Activated T-helper 17 cell treated with anti-CD3 and anti-CD28 coated beads, Interleukin-2, amount 50 U/mL, for 72 hours (primary cell): Measurements from ENCODE around the gene KCNQ1. TPM values are rescaled to one million over a fixed set of nuclear protein-coding genes. Genes with fewer than 3 reads are reported as not detected.
A peak's percentile ranks its signal among the peaks of the same experiment; 100 is the strongest.

ENCODE experiments used
- ATAC-seq: fragments of 150-1000 bp; cut with Tn5 transposase; replicated peaks from 2 replicates; pipeline ENCODE4 v1.10.0; 2021; ENCODE audit warnings: mild to moderate bottlenecking, moderate library complexity
- H3K27ac Mint-ChIP-seq: one replicate; pipeline ENCODE4 v1.8.0; 2022; ENCODE audit warnings: mixed read lengths
- H3K27me3 Mint-ChIP-seq: one replicate; pipeline ENCODE4 v1.8.0; 2022; ENCODE audit warnings: mixed read lengths
- H3K36me3 Mint-ChIP-seq: one replicate; pipeline ENCODE4 v1.8.0; 2022; ENCODE audit warnings: low read depth, mild to moderate bottlenecking, mixed read lengths
- H3K4me1 Mint-ChIP-seq: one replicate; pipeline ENCODE4 v1.8.0; 2022; ENCODE audit warnings: mixed read lengths
- H3K4me3 Mint-ChIP-seq: one replicate; pipeline ENCODE4 v1.8.0; 2022; ENCODE audit warnings: mild to moderate bottlenecking, mixed read lengths
- H3K9me3 Mint-ChIP-seq: one replicate; pipeline ENCODE4 v1.8.0; 2022; ENCODE audit warnings: mixed read lengths
- total RNA-seq, 2 donors: library from RNA; stranded (reverse); gene quantifications; one replicate each; pipeline ENCODE4 v1.2.3, GENCODE V29; 2022

The KCNQ1 gene
- total RNA-seq, 2 donors from 2014 or later = 7.0 to 9.7 TPM

DNA sequence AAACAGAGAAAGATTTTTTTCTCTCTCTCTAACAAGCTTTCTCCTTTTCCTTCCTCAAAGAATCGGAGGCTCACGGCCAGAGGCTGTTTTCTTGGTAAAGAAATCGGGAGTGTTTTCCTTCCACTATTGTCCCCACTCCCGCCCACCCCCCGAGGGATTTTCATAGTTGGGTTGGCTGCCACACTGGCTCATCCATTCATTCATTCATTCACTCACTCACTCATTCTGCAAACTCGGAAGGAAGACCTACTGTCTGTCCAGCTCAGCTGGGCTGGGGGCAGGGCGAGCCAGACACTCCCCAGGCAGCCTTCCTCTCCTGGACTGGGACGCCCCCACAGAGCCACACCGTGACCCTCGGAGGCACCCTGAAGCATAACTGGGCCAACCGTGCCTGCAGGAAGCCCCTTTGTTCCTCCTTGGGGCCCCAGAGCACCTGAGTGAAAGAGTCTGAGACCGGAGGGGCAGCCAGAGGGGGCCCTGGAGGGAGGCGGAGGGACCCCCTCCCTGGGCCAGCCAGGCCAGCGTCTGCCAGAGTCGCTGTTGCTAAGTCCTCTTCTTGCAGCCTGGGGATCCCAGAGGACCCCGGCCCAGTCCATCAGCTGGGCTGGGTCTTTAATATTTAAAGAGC lies 423.8 kb downstream of the KCNQ1 start:
- Mint-ChIP-seq H3K9me3 (no peaks in the 10 kb centered on the region), H3K27me3 (peaks cover 32% of the 10 kb centered on the region), H3K4me3 (no peak overlapping the region), H3K4me1 (no peaks in the 10 kb centered on the region), H3K27ac (no peak overlapping the region), H3K36me3 (no peaks in the 10 kb centered on the region)
- no peak for ATAC-seq

DNA sequence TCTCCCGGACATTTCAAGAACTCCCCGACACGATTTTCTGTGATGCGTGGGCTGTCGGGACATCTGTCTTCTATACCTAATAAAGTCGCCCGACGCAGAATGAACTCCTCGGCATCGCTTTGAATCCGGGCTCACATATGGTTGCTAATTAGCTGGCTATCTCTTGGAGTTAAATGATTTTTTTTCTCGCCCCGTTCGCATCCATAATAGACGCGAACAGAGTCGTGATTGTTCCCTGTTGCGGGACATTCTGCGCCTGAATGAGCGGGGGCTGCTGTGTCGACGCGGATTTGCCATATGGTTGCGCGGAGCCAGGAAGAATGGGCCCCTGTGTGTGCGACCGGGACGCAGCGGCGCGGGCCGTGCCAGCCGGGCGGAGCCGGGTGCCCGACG lies 424.3 kb downstream of the KCNQ1 start:
- Mint-ChIP-seq H3K36me3 (no peaks in the 10 kb centered on the region), H3K9me3 (no peaks in the 10 kb centered on the region), H3K4me3 (no peak overlapping the region), H3K27me3 (peaks cover 29% of the 10 kb centered on the region), H3K27ac (no peak overlapping the region), H3K4me1 (no peaks in the 10 kb centered on the region)
- ATAC-seq = no peak

DNA sequence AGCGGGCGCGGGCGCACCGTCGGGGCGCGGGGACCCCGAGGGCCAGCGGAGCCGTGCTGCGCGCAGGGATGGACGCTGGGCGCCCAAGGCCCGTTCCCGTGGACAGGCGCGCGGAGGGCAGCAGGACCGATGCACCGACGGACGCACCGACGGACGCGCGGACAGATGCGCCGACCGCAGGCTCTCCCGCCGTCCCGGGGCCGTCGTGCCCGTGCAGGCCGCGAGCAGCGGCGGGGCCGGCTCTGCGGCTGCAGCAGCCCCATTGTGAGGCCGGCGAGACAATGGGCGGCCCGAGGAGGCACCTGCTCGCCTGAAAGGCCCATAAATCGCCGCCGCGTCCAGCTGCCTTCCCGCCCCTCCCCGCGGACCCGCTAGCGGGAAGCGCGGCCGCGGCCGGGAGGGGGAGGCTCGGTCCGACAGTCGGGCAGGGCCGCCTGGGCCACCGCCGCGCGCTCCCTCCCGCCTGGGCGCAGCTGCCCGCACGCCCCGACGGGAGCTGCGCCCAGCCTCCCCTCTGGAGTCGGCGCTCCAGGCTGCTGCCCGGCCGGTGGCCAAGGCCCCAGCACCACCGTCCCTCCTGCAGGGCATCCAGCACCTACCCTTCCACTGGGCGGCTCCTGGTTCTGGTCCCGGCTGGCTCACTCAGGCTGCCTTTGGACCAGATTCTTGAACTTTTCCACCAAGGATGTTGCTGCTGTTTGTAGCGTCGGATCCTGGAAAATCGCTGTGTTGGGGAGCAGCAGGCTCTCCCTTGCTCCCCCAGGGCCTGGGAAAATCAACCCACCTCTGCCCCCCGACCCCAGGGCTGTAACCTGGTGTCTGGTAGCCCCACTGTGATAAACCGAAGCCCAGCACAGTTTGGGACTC lies 425.0 kb downstream of the KCNQ1 start:
- Mint-ChIP-seq H3K4me3 (no peak overlapping the region), H3K4me1 (no peaks in the 10 kb centered on the region), H3K36me3 (no peaks in the 10 kb centered on the region), H3K27me3 (peaks cover 29% of the 10 kb centered on the region), H3K27ac (no peak overlapping the region), H3K9me3 (no peaks in the 10 kb centered on the region)
- no peak for ATAC-seq

DNA sequence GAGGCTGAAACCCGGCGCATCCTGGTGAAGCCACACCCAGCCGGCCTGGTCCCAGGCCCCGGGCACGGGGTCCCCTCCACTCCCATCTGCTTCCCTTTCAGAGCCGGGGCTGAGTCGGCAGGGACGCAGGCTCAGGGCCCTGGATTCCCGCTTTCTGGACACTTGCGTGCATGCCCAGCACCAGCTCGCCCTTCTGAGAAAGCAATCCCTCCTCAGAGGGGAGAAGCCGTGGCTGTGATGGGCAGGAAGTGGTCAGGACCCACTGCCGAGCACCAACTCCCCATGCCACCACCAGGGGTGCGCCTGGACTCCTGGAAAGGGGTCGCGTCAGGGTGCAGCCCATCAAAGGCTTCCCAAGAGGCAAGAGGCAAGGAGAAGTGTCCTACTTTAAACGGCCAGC lies 425.7 kb downstream of the KCNQ1 start:
- Mint-ChIP-seq H3K4me3 (no peak overlapping the region), H3K9me3 (no peaks in the 10 kb centered on the region), H3K27ac (no peak overlapping the region), H3K4me1 (no peaks in the 10 kb centered on the region), H3K27me3 (peaks cover 25% of the 10 kb centered on the region), H3K36me3 (no peaks in the 10 kb centered on the region)
- ATAC-seq = no peak

DNA sequence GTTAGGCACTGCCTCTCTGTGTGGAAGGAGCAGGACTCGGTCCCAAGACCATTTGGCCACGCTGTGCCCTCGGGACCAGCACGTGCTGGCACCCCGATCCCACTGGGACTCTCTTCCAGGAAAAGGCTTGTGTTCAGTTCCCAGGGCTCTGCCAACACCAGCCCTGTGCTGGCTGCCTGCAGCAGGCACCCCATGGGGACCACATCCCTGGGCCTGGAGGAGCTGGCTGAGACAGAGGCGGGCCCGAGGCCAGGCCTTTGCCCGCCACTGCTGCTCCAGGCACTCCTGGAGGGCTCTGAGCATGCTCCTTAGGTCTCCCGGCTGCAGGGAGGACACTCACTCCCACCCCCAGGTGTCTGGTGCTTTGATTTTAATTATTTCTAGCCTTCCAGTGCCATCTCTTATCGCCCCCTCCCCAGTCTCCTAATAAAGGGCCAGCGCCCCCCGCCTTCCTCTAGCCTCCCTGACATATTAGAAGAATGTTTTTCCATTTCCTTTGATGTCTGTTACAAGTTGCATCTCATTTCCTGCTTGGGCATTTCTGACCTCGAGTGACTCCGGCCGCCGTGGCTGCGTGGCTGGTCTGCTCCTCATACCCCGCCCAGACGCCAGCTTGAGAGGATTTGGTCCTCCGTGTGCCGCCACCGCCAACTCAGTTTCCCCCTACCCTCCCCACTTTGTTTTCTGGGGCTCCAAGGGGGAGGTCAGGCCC lies 426.3 kb downstream of the KCNQ1 start:
- no peak overlapping the region for H3K27ac Mint-ChIP-seq
- H3K9me3 Mint-ChIP-seq = no peaks in the 10 kb centered on the region
- H3K4me1 Mint-ChIP-seq = no peaks in the 10 kb centered on the region
- no peak overlapping the region for H3K4me3 Mint-ChIP-seq
- H3K27me3 Mint-ChIP-seq = peaks cover 25% of the 10 kb centered on the region
- H3K36me3 Mint-ChIP-seq = no peaks in the 10 kb centered on the region
- no peak for ATAC-seq

DNA sequence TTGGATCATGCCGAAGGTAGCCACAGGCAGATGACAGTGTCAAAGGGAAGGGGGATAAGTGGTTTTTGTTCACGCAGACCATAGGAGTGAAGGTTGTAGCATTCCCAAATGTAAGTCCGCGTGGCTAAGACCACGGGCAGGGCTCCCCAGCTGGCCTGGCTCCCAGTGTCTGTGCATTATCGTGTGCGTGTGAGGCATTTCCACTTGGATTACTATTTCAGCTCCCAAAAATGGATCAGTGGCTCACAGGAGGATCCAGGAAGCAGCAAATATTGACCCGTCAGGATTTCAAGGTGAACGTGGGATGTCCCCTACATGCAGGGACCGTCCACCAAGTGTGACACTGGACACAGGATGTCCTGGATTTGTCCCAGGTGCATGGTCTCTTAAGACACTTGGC lies 430.2 kb downstream of the KCNQ1 start:
- Mint-ChIP-seq H3K9me3 (peaks cover 4% of the 10 kb centered on the region), H3K36me3 (no peaks in the 10 kb centered on the region), H3K4me3 (no peak overlapping the region)

DNA sequence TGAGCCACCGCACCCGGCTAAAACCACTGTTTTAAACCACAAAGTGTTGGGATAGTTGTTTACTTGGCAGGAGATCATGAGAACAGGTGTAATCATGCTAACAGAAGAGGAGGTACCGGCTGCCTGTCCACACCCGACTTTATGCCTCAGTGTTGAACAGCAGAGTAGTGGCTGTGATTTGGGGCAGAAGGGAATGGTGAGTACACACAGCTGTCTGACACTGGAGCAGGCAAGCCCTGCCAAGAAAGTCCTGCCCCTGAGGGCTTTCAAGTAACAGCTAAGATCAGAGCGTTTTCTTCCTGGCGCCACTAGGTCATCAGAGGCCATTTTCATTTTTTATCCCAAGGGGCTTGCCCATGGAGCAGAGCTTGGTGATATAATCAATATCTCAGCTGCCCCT lies 432.7 kb downstream of the KCNQ1 start:
- Mint-ChIP-seq H3K36me3 (no peaks in the 10 kb centered on the region), H3K27ac (no peak overlapping the region), H3K27me3 (peaks cover 8% of the 10 kb centered on the region), H3K9me3 (peaks cover 4% of the 10 kb centered on the region), H3K4me3 (no peak overlapping the region), H3K4me1 (no peaks in the 10 kb centered on the region)
- ATAC-seq = no peak

More for the DNA sequence above, 430.2 kb downstream of the KCNQ1 start:
- Mint-ChIP-seq H3K4me1 (no peaks in the 10 kb centered on the region), H3K27me3 (peaks cover 17% of the 10 kb centered on the region), H3K27ac (no peak overlapping the region)
- no peak for ATAC-seq

DNA sequence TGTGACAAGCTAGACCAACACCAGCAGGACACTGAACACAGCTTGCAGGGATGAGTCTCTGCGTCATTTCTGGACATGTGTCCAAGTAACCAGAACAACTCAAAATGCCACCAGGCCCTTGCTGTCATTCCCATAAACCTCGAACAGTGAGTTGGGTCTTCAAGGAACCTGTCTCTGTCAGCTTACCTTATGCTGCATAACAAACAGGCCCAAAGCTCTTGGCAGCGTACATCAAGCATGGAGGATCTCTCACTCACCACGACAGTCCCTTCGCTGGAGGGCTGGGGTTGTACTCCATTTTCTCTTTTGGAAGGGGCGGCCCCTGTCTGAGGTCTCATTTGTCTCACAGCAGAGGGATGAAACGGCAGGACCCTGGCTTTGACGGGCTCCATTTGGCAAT lies 434.0 kb downstream of the KCNQ1 start:
- H3K27ac Mint-ChIP-seq = no peak overlapping the region
- H3K4me1 Mint-ChIP-seq = no peaks in the 10 kb centered on the region
- no peak overlapping the region for H3K4me3 Mint-ChIP-seq
- peaks cover 4% of the 10 kb centered on the region for H3K9me3 Mint-ChIP-seq
- peaks cover 14% of the 10 kb centered on the region for H3K27me3 Mint-ChIP-seq
- ATAC-seq = no peak
- H3K36me3 Mint-ChIP-seq = peaks cover 7% of the 10 kb centered on the region

DNA sequence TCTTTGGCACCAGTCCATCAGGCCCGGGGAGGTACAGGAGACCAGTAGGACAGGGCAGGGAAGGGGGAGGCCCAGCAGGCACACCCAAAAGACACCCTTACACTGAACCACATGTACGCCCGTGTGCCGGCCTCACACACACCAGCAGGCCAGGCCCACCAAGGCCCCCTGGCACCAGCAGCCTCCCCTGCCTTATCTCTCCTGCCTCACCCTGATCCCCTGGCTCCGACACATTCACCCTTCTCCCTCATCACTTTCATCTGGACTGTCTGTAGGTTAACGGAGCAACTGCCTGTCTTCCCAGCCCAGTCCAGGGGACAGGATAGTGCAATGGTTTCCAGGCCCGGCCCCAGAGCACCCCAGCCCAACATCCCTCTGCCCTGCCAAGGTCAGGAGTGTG lies 435.8 kb downstream of the KCNQ1 start:
- Mint-ChIP-seq H3K9me3 (peaks cover 4% of the 10 kb centered on the region), H3K4me1 (no peaks in the 10 kb centered on the region), H3K36me3 (peaks cover 7% of the 10 kb centered on the region), H3K27me3 (peaks cover 9% of the 10 kb centered on the region), H3K4me3 (no peak overlapping the region), H3K27ac (no peak overlapping the region)
- ATAC-seq = no peak

DNA sequence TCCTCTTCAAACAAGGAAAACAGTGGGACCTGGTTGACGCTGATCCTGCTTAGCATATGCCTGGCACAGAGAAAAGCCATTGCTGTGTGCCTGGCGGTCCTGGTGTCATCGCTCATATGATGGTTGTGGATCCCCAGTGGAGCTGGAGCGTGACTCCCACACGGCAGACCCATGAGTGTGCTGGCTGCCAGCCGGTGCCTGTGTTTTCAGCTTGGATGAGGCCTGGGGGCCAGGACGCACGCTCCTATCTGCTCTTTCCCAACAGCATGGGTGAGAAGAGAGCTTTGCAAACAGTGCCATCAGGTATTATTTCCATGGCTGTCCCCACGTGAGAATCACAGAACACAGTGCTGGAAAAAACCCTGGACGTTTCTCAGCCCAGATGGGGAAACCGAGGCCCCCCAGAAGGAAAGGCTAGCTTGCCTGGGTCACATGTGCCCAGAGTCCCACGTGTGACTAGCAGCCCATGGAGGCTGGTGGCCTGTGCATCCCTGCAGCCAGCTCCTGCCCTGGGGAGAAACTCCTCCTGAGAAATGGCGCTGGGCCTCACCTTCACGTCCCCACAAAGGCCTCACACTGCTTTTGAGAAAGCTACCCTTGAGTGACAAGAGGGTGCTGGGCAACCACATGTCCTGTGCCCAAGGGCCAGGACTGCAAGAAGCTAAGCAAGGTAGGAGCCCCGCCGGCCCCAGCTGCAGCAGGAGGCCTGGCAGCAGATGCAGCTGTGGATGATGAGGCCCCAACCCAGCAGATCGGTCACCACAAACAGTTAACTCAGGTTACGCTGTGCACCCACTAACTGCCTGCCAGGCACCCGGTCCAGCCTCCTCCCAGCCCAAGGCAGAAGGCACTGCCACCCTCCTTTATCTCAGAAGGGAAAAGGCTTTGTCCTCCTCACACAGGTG lies 436.5 kb downstream of the KCNQ1 start:
- peaks cover 9% of the 10 kb centered on the region for H3K27me3 Mint-ChIP-seq
- no peaks in the 10 kb centered on the region for H3K4me1 Mint-ChIP-seq
- peaks cover 4% of the 10 kb centered on the region for H3K9me3 Mint-ChIP-seq
- H3K4me3 Mint-ChIP-seq = no peak overlapping the region
- H3K27ac Mint-ChIP-seq = no peak overlapping the region
- peaks cover 7% of the 10 kb centered on the region for H3K36me3 Mint-ChIP-seq
- no peak for ATAC-seq

DNA sequence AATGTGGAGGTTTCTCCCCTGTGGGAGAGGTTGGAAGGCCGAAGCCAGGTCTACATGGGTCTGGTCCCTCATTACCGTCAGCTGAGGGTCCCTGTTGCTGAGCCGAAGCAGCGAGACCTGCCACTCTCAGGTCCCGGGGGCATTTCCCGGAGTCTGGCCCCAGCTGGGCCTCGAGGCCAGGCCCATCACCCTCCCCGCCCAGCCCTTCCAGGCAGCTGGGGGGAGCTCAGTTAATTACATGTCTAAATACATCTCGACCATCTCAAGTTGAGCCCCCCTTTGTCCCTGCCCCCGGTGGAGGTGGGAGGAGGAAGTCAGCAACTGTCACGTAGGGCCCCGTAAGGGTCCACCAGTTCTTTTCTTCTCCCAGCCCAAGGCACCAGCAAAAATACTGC lies 437.2 kb downstream of the KCNQ1 start:
- no peak overlapping the region for H3K27ac Mint-ChIP-seq
- no peaks in the 10 kb centered on the region for H3K4me1 Mint-ChIP-seq
- H3K4me3 Mint-ChIP-seq = no peak overlapping the region
- ATAC-seq = no peak
- peaks cover 4% of the 10 kb centered on the region for H3K9me3 Mint-ChIP-seq
- H3K36me3 Mint-ChIP-seq = peaks cover 7% of the 10 kb centered on the region
- peaks cover 9% of the 10 kb centered on the region for H3K27me3 Mint-ChIP-seq

DNA sequence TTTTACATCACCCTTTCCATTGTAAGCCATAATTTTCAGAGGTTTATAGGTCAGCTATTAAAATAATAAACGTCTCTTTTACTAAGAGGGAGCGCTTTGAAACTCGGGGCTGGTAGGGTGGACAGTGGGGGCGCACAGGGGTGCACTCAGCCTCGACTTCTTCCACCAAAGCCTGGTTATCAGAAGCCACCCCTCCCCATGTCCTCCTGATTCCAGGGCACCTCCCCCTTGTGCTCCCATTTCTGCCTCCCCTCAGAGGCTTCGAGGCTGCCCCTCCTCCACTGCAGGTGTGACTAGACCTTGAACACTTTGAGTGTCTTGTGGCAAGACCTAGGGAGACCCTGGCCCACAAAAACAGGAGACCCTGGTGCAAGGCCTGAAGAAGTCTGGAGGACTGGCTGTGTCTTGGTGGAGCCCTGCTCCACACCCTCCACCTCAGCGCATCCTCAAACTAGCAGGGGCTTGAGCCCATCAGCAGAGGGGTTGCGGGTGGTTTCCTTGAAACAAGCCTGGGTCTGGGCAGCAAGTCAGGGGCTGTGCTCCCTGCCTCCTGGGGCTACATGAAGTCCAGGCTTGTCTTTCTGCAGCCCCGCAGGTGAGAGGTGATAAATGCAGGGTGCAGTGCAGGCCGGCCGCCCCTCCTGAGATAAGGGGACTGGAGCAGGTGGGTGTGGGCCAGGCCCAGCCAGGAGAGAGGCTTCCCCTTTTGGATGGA lies 437.7 kb downstream of the KCNQ1 start:
- Mint-ChIP-seq H3K36me3 (peaks cover 7% of the 10 kb centered on the region), H3K9me3 (peaks cover under 1% of the 10 kb centered on the region), H3K27ac (no peak overlapping the region), H3K4me1 (no peaks in the 10 kb centered on the region), H3K27me3 (peaks cover 7% of the 10 kb centered on the region), H3K4me3 (peak overlapping the region; percentile 57)
- ATAC-seq = no peak

DNA sequence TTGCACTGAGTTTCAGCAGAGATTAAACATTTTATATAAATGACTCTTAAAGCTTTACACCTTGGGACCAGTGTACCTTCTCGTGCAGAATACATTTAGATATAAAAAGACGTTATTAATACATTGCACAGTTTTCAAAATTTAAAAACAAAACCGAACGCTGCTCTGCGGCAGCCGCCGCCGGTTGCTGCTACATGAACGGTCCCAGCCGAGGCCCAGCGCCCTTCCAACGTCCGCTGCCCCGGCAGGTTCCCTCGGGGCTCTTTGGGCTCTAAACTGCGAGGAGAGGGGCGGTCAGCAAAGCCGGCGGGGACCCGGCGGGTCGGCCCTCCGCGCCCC lies 438.8 kb downstream of the KCNQ1 start:
- peaks cover 7% of the 10 kb centered on the region for H3K36me3 Mint-ChIP-seq
- H3K9me3 Mint-ChIP-seq = no peaks in the 10 kb centered on the region
- H3K4me1 Mint-ChIP-seq = no peaks in the 10 kb centered on the region
- ATAC-seq = no peak
- H3K27me3 Mint-ChIP-seq = peaks cover 6% of the 10 kb centered on the region
- H3K27ac Mint-ChIP-seq = no peak overlapping the region
- H3K4me3 Mint-ChIP-seq = peak overlapping the region; percentile 57
